AG09309 (cell line): ENCODE results near the gene GALNT10.

Experiments used
- DNase-seq: peaks from one replicate; pipeline ENCODE4 v3.0.0-alpha.2; 2010; ENCODE audit warnings: low read depth
- H3K4me3 ChIP-seq: 2 replicates; pipeline ENCODE4 v1.5.1; 2011; ENCODE audit warnings: mild to moderate bottlenecking, low read depth, low read length, moderate library complexity; ENCODE audit not compliant: control insufficient read depth
- CTCF ChIP-seq: IDR thresholded peaks from 2 replicates; pipeline ENCODE4 v1.5.1; 2011; ENCODE audit warnings: mild to moderate bottlenecking, low read depth, low read length, inconsistent platforms; ENCODE audit not compliant: insufficient read depth, control insufficient read depth; ENCODE audit errors: missing control alignments

The GALNT10 gene

DNA sequence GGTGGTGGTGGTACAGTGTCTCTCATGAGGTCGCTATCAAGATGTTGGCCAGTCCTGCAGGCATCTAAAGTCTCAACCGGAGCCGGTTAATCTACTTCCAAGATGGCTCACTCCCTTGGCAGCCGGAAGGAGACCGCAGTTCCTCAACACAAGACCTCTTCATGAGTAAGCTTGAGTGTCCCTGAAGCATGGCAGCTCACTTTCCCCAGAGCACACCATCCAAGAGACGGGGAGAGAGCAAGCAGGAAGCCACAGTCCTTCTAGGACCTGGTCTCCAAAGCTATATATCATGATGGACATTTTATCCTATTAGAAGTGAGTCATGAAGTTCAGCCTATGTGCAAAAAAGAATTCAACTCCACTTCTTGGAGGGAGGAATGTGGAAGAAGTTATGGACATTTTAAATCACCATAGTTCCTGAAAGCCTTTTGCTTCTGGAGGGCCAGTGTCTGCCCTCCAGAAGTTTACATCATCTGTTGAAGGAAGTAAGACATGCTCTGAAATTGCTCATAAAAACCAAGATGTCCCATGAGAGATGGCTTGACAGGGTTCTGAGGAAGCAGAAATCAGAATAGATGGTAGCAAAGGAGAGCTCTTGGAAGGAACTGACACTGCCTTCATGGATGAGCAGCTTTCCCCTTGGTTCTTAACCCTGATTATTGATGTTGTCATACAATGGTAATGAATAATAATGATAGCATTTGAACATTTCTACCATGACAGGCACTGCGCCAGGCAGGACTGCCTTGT lies 21.3 kb downstream of the GALNT10 start:
- no peak for DNase-seq
- no peak overlapping the region for H3K4me3 ChIP-seq
- TF ChIP-seq CTCF: no peak

DNA sequence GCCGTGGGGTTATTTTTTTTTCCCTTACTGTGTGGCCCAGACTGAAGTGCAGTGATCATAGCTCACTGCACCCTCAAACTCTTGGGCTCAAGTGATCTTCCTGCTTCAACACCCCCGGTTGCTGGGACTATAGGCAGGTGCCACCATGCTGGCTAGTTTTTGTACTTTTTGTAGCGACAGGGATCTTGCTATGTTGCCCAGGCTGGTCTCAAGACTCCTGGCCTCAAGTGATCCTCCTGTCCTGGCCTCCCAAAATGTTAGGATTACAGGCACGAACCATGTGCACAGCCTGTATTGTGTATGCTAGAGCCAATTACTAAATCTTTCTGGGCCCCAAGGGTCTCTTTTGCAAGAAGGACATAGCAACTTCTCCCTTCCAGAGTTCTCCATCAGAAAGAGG lies 23.1 kb downstream of the GALNT10 start:
- H3K4me3 ChIP-seq: no peak overlapping the region
- DNase-seq: no peak
- no peak for TF ChIP-seq CTCF

DNA sequence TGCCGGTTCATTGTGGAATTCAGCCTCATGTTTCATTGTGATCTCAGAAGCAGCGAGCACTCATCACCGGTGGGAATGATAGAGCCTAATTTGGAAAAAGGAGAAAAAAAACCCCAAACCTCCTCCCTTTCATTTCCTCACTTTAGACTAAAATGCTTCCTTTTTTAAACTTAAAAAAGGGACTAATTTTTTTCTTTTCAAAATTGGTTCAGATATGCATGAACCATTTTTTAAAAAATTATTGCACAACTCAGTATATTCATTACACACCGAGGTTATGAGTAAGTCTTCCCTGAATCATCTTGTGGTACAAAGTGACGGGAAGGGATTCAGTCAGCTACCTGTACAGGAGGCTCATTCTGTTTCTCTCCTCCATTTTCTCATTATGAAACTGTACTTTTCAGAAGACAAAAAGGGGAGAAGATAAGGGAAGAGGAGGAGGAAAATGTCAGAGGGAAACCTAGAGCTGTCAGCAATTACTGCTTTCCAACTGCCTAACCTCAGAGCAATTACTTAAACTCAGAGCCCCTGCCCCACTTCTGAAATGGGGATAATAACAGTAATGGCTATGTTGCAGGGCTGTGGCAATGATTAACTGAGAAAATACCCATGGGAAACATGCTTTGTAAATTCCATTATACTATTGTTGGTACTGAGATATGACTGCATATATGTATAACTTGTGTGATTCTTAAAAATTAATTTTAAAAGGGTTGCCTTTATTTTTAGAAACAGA lies 24.0 kb downstream of the GALNT10 start:
- peak; percentile 27 for DNase-seq
- H3K4me3 ChIP-seq: no peak overlapping the region
- TF ChIP-seq CTCF: no peak

- H3K4me3 ChIP-seq: no peak overlapping the region
- DNase-seq: no peak
- no peak for TF ChIP-seq CTCF
Observed at GRCh38 chr5:154215571-154216325, 25.2 kb downstream of the GALNT10 start.

DNA sequence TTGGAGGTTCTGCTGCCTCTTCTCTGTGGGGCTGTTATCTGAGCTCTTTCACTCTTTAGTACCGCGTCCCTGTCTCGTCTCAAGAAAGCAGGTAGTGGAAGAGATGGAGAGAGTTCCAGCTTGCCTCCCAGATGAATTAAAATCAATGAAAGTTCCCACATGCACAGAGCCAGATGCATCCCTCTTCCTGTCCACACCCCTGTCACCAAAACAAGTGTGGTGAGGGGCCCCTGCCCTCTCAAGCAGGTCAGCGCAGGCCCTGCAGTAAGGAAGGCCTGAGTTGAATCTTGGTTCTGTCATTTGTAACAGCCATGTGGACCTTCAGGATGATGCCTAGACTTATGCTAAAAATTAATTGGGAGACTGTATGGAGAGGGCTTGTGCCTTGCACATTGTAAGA lies 26.9 kb downstream of the GALNT10 start:
- DNase-seq: no peak
- no peak overlapping the region for H3K4me3 ChIP-seq
- TF ChIP-seq CTCF: no peak

GRCh38 chr5:154218786-154219185 lies 28.3 kb downstream of the GALNT10 start:
- DNase-seq: no peak
- no peak overlapping the region for H3K4me3 ChIP-seq
- no peak for TF ChIP-seq CTCF
